HEK293T (cell line): ENCODE results near the gene OTX2.

Source experiments
- ARNT ChIP-seq: fragments of 450-650 bp; IDR thresholded peaks from 2 replicates; pipeline ENCODE4 v1.6.1; 2017; ENCODE audit warnings: mild to moderate bottlenecking
- BHLHE40 ChIP-seq: fragments of 450-650 bp; IDR thresholded peaks from 2 replicates; pipeline ENCODE4 v1.6.1; 2016; ENCODE audit warnings: mild to moderate bottlenecking, moderate library complexity, borderline replicate concordance
- ELF4 ChIP-seq: fragments of 450-650 bp; IDR thresholded peaks from 2 replicates; pipeline ENCODE4 v1.6.1; 2017; ENCODE audit warnings: antibody characterized with exemption
- FOXA1 ChIP-seq: fragments of 450-650 bp; IDR thresholded peaks from 2 replicates; pipeline ENCODE4 v1.6.1; 2016; ENCODE audit warnings: mild to moderate bottlenecking
- FOXK2 ChIP-seq: fragments of 450-650 bp; IDR thresholded peaks from 2 replicates; pipeline ENCODE4 v1.6.1; 2016; ENCODE audit warnings: mild to moderate bottlenecking
- FOXM1 ChIP-seq: fragments of 450-650 bp; IDR thresholded peaks from 2 replicates; pipeline ENCODE4 v1.6.1; 2017; ENCODE audit warnings: mild to moderate bottlenecking, borderline replicate concordance
- HDGF ChIP-seq: fragments of 450-650 bp; IDR thresholded peaks from 2 replicates; pipeline ENCODE4 v1.6.1; 2017; ENCODE audit warnings: antibody characterized with exemption, borderline replicate concordance
- L3MBTL2 ChIP-seq: fragments of 450-650 bp; conservative IDR thresholded peaks from 2 replicates; pipeline ENCODE4 v1.6.1; 2016; ENCODE audit warnings: mild to moderate bottlenecking
- PKNOX1 ChIP-seq: fragments of 450-650 bp; IDR thresholded peaks from 2 replicates; pipeline ENCODE4 v1.6.1; 2016
- SP1 ChIP-seq: fragments of 450-650 bp; IDR thresholded peaks from 2 replicates; pipeline ENCODE4 v1.6.1; 2017
- SUZ12 ChIP-seq: fragments of 450-650 bp; IDR thresholded peaks from 2 replicates; pipeline ENCODE4 v1.6.1; 2016; ENCODE audit warnings: mild to moderate bottlenecking
- TARDBP ChIP-seq: fragments of 450-650 bp; IDR thresholded peaks from 2 replicates; pipeline ENCODE4 v1.6.1; 2016
- ZNF384 ChIP-seq: fragments of 450-650 bp; IDR thresholded peaks from 2 replicates; pipeline ENCODE4 v1.6.1; 2016

DNA sequence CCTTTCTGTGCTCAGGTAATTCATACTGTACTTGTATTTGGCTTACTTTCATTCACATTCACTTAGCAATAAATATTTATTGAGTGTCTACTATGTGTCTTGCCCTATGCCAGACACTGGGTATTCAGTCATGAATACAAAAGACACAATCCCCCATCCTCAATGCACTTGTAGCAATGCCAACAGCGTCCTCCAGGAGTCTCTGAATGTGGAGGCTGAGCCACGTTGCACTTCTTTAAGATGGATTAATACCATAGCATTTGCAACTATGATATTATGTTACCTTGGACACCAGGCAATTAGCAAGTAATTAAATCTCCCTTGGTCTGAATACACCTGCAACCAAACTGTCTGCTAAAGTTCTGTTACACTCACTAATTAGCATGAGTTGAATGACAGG, 58.8 kb downstream of the OTX2 start:
- no peak for TF ChIP-seq TARDBP
- TF ChIP-seq PKNOX1: no peak
- TF ChIP-seq SUZ12: no peak
- TF ChIP-seq SP1: no peak
- no peak for TF ChIP-seq FOXA1
- no peak for TF ChIP-seq ARNT
- TF ChIP-seq FOXK2: no peak
- no peak for TF ChIP-seq ELF4
- TF ChIP-seq HDGF: no peak
- no peak for TF ChIP-seq BHLHE40
- no peak for TF ChIP-seq L3MBTL2
- no peak for TF ChIP-seq FOXM1
- TF ChIP-seq ZNF384: no peak
